GM21381 (cell line): ENCODE data around the gene CTBP2.
"Not testable (repeated sequence)": the region's sequence is repeated elsewhere in the genome, so short reads cannot be mapped to it uniquely, and the experiment has no call there.

Experiments
- ATAC-seq: cut with Tn5 transposase; IDR thresholded peaks from one replicate; pipeline ENCODE4 v1.9.1; 2021; ENCODE audit warnings: mild to moderate bottlenecking, moderate library complexity; ENCODE audit not compliant: unreplicated experiment

The CTBP2 gene

GRCh38 chr10:125186431-125187170 lies 26.2 kb upstream of the CTBP2 start:
- no peak for ATAC-seq

- ATAC-seq = not testable (repeated sequence)
These were observed 18.7 kb upstream of the CTBP2 start for GRCh38 chr10:125179107-125179506.

GRCh38 chr10:125177641-125178640 lies 17.6 kb upstream of the CTBP2 start:
- ATAC-seq = no peak

- no peak for ATAC-seq
These were observed 15.4 kb upstream of the CTBP2 start for GRCh38 chr10:125175807-125176206.

GRCh38 chr10:125174360-125174759 lies 14.0 kb upstream of the CTBP2 start:
- ATAC-seq = no peak

- no peak for ATAC-seq
These were observed 12.3 kb upstream of the CTBP2 start for GRCh38 chr10:125172694-125173093.

GRCh38 chr10:125171402-125172306 lies 11.3 kb upstream of the CTBP2 start:
- ATAC-seq = no peak

GRCh38 chr10:125169915-125170314 lies 9.6 kb upstream of the CTBP2 start:
- ATAC-seq = no peak

GRCh38 chr10:125169279-125169678 lies 8.9 kb upstream of the CTBP2 start:
- no peak for ATAC-seq

GRCh38 chr10:125166658-125167057 lies 6.3 kb upstream of the CTBP2 start:
- ATAC-seq = no peak

- no peak for ATAC-seq
These were observed 5.5 kb upstream of the CTBP2 start for GRCh38 chr10:125165584-125166573.

- ATAC-seq = no peak
These were observed 4.1 kb upstream of the CTBP2 start for GRCh38 chr10:125164421-125164820.

GRCh38 chr10:125163803-125164202 lies 3.4 kb upstream of the CTBP2 start:
- ATAC-seq = no peak

GRCh38 chr10:125163312-125163711 lies 2.9 kb upstream of the CTBP2 start:
- not testable (repeated sequence) for ATAC-seq

GRCh38 chr10:125162120-125162931 lies 2.0 kb upstream of the CTBP2 start:
- no peak for ATAC-seq

- ATAC-seq = no peak
These were observed 1.4 kb upstream of the CTBP2 start for GRCh38 chr10:125161707-125162119.

GRCh38 chr10:125160856-125161706 lies 718 bp upstream of the CTBP2 start:
- no peak for ATAC-seq

- no peak for ATAC-seq
These were observed 854 bp downstream of the CTBP2 start for GRCh38 chr10:125159486-125159931.
